Lower leg skin (tissue), 3 donors: Measurements from ENCODE around the gene TALDO1.

ENCODE experiments used
- POLR2A ChIP-seq, 2 donors: fragments of 450-650 bp; IDR thresholded peaks; one replicate each; pipeline ENCODE4 v1.6.1; 2016 to 2017; ENCODE audit warnings: antibody characterized with exemption in 2 of 2, mild to moderate bottlenecking in 1 of 2, moderate library complexity in 1 of 2
- TF ChIP-seq, protein P1 (sequence below), 3 donors: fragments of 450-650 bp; IDR thresholded peaks; one replicate each; pipeline ENCODE4 v1.5.1; 2016; ENCODE audit warnings: antibody characterized with exemption in 3 of 3, mild to moderate bottlenecking in 3 of 3, moderate library complexity in 2 of 3

DNA sequence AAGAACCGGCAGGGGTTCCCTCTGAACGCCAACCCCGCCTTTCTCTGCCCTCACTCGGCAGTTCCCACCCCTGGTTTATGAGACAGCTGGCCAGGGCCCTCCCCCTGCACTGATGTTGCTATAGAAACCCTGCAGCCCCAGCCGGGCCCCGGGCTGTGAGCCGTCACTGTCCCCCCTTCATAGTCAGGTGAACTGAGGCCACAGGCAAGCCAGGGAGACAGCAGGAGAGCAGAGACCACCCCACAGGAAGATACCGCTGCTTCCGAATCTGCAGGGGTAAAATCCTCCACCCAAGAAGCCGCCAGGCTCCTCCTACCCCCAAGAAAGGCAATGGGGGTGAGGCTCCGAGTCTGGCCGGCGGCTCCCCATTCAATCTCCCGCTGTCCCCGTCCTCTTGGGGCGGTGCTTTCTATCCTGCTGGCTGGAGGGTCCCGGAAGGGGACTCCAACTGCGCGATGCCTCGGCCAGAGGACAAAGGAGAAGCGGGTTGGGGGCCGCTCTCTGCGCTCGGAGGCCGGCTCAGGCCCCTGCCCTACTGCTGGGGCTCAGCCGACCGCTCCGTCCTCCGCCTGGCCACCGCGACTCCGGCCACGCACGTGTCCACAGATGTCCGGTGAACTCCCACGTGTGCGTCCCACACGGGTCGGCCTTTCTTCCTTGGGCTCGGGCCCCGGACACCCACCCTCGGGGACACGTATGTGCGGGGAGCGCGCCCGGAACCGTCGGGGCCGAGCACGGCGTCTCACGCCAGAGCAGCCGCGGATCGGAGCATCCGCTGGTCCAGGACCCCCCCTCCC is 50.2 kb downstream of the TALDO1 start:
- TF ChIP-seq, protein P1, sequence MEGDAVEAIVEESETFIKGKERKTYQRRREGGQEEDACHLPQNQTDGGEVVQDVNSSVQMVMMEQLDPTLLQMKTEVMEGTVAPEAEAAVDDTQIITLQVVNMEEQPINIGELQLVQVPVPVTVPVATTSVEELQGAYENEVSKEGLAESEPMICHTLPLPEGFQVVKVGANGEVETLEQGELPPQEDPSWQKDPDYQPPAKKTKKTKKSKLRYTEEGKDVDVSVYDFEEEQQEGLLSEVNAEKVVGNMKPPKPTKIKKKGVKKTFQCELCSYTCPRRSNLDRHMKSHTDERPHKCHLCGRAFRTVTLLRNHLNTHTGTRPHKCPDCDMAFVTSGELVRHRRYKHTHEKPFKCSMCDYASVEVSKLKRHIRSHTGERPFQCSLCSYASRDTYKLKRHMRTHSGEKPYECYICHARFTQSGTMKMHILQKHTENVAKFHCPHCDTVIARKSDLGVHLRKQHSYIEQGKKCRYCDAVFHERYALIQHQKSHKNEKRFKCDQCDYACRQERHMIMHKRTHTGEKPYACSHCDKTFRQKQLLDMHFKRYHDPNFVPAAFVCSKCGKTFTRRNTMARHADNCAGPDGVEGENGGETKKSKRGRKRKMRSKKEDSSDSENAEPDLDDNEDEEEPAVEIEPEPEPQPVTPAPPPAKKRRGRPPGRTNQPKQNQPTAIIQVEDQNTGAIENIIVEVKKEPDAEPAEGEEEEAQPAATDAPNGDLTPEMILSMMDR (IDR thresholded peaks at IDR 0.05), result no peak
- TF ChIP-seq POLR2A (IDR thresholded peaks at IDR 0.05), result no peak
